Transverse colon (tissue), 4 donors: ENCODE measurements around the gene CRB2. TPM values are rescaled to one million over a fixed set of nuclear protein-coding genes. Genes with fewer than 3 reads are reported as not detected.
A peak's percentile ranks its signal among the peaks of the same experiment; 100 is the strongest.
"Not testable (repeated sequence)": the region's sequence is repeated elsewhere in the genome, so short reads cannot be mapped to it uniquely, and the experiment has no call there.

Source experiments
- DNase-seq: peaks from one replicate; pipeline ENCODE4 v3.0.0-alpha.2; 2019
- H3K27ac ChIP-seq, 4 donors: fragments of 200-600 bp; sonication (generic); 2 replicates each; pipeline ENCODE4 v1.5.1; 2016 to 2018; ENCODE audit warnings: inconsistent platforms in 4 of 4
- H3K27me3 ChIP-seq: fragments of 200-600 bp; sonication (generic); 2 replicates; pipeline ENCODE4 v1.5.1; 2017; ENCODE audit warnings: inconsistent platforms
- H3K36me3 ChIP-seq, 4 donors: fragments of 200-600 bp; sonication (generic); 2 replicates each; pipeline ENCODE4 v1.5.1; 2017 to 2019; ENCODE audit warnings: inconsistent platforms in 4 of 4
- H3K4me1 ChIP-seq, 4 donors: fragments of 200-600 bp; sonication (generic); 2 replicates each; pipeline ENCODE4 v1.5.1; 2017 to 2020; ENCODE audit warnings: inconsistent platforms in 4 of 4
- H3K4me3 ChIP-seq, 4 donors: fragments of 200-600 bp; sonication (generic); 1 replicate in 1 of 4; 2 replicates in 3 of 4; pipeline versions ENCODE4 v1.5.1 to v1.6.1; 2017 to 2019; ENCODE audit warnings: inconsistent platforms in 4 of 4
- H3K9me3 ChIP-seq, 2 donors: fragments of 200-600 bp; sonication (generic); 2 replicates each; pipeline ENCODE4 v1.5.1; 2017 to 2019; ENCODE audit warnings: inconsistent platforms in 2 of 2
- EP300 ChIP-seq: sonication (generic); formaldehyde crosslinking; IDR thresholded peaks from one replicate; pipeline ENCODE4 v1.6.1; 2017; ENCODE audit warnings: antibody characterized with exemption, low read depth
- POLR2A ChIP-seq: fragments of 450-650 bp; IDR thresholded peaks from one replicate; pipeline ENCODE4 v1.6.1; 2016; ENCODE audit warnings: antibody characterized with exemption, mild to moderate bottlenecking, moderate library complexity
- POLR2AphosphoS5 ChIP-seq, 3 donors: sonication (generic); formaldehyde crosslinking; IDR thresholded peaks; one replicate each; pipeline ENCODE4 v1.6.1; 2016; ENCODE audit warnings: antibody characterized with exemption in 3 of 3
- WGBS, 2 donors: methylation state at CpG; one replicate each; pipeline ENCODE4 v1.1.5; 2018; ENCODE audit warnings: low coverage in 1 of 2; 5-methylcytosine and 5-hydroxymethylcytosine counted together
- in situ Hi-C, 4 donors: fragments of 200-750 bp; cut with MboI; loops; one replicate each; pipeline versions ENCODE4 v1.15.0 to v1.15.1; 2017; ENCODE audit warnings: low sequenced_read_pairs in 3 of 4, low pct_ligation_motif_present in 1 of 4, low pct_unique_long_range_greater_than_20kb in 1 of 4
- intact Hi-C: fragments of 100-400 bp; cut with DNase I; formaldehyde crosslinking; loops from one replicate; pipeline ENCODE4 v1.15.1; 2023; ENCODE audit warnings: low total_unique reads
- total RNA-seq, 4 donors: library from RNA; depleted of rRNA; stranded (reverse); fragments of >200 nt; gene quantifications; one replicate each; pipeline ENCODE4 v1.1.0, GENCODE V29; 2016
- TF ChIP-seq, protein P1 (sequence below), 5 experiments: fragments of 200-600 bp in 3 of 5; fragments of 450-650 bp in 2 of 5; sonication (generic) in 3 of 5; IDR thresholded peaks; 1 replicate in 2 of 5; 2 replicates in 3 of 5; pipeline ENCODE4 v1.5.1; 2016 to 2017; ENCODE audit warnings: antibody characterized with exemption in 5 of 5, inconsistent platforms in 3 of 5, mild to moderate bottlenecking in 2 of 5, moderate library complexity in 1 of 5

CRB2 gene
- total RNA-seq, 4 donors from 2014 or later = 0.32 to 0.82 (median 0.75) TPM; not detected in 1

DNA sequence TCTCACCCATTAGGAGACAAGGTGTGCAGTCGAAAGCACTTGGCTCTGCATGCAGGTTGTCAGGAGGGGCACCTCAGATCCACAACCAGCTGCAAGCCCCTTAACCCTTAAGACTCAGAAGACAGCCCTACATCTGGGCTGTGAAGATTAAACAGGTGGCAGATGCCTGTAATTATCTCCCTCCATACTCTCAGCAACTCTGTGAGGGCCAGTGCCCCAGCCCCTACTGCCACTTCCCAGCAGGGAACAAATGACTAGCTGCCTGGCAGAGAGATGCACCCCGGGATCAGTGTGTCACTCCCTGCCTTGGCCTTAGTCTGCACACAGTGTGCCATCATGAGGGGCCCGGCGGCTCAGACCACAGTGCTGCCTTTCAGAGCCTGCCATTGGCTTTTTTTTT is 42.0 kb downstream of the CRB2 start:
- no peaks in the 10 kb centered on the region for H3K27me3 ChIP-seq
- TF ChIP-seq, protein P1, sequence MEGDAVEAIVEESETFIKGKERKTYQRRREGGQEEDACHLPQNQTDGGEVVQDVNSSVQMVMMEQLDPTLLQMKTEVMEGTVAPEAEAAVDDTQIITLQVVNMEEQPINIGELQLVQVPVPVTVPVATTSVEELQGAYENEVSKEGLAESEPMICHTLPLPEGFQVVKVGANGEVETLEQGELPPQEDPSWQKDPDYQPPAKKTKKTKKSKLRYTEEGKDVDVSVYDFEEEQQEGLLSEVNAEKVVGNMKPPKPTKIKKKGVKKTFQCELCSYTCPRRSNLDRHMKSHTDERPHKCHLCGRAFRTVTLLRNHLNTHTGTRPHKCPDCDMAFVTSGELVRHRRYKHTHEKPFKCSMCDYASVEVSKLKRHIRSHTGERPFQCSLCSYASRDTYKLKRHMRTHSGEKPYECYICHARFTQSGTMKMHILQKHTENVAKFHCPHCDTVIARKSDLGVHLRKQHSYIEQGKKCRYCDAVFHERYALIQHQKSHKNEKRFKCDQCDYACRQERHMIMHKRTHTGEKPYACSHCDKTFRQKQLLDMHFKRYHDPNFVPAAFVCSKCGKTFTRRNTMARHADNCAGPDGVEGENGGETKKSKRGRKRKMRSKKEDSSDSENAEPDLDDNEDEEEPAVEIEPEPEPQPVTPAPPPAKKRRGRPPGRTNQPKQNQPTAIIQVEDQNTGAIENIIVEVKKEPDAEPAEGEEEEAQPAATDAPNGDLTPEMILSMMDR (IDR thresholded peaks at IDR 0.05) = no peak
- TF ChIP-seq POLR2AphosphoS5 (IDR thresholded peaks at IDR 0.05) (no peak), EP300 (no peak), POLR2A (no peak)
- H3K36me3 ChIP-seq = no peaks in the 10 kb centered on the region
- H3K9me3 ChIP-seq = no peaks in the 10 kb centered on the region
- no peak overlapping the region for H3K27ac ChIP-seq
- no peaks in the 10 kb centered on the region for H3K4me1 ChIP-seq
- in situ Hi-C loops = no loop called here
- no peak overlapping the region for H3K4me3 ChIP-seq
- intact Hi-C loops = no loop called here
- WGBS, 2 donors = 86 to 91% methylated on average over 3 to 4 of the region's 4 CpGs
- DNase-seq = no peak

DNA sequence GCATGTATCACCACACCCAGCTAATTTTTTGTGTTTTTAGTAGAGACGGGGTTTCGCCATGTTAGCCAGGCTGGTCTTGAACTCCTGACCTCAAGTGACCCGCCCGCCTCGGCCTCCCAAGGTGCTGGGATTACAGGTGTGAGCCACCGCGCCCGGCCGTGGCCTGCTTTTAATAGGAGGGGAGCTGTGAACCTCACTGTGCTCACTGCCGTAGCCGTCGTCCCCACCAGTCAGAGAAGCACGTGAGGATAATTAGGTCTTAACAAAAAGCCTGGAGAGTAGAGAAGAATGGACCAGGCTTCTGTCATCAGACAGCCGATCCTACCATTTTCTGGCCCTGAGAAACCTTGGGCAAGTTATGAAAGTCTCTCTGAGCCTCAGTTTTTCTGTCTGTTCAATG is 42.9 kb downstream of the CRB2 start:
- H3K4me1 ChIP-seq, H3K9me3 ChIP-seq, intact Hi-C loops, in situ Hi-C loops, DNase-seq, H3K36me3 ChIP-seq, H3K27me3 ChIP-seq, H3K27ac ChIP-seq, H3K4me3 ChIP-seq: not testable (repeated sequence)
- WGBS, 2 donors = 94 to 100% methylated on average over 2 to 14 of the region's 14 CpGs

DNA sequence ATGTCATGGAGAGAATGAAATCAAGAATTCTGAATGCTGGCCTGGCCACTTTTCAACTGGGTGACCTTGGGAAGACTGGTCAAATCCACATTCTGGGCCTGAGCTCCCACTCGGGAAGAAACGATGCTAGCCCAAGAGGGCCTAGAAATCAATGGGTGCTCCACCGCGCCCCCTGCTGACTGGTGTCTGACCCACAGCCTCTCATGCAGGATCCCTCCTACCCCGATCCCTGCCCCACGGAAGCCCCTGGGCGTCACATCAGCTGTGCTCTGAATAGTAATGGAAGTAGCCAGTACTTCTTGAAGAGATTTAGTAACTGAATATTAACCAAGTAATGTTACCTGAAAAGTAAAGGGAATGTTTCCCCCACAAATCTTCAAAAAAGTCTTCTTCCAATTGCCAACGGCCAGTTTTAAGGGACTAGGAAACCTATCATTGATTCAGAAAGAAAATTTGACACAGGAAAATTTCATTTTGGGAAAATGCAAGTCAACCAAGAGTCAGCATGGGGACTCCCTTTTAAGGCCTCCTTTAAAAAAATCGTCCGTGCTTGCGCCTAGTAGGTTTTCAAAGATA is 43.9 kb downstream of the CRB2 start:
- Histone ChIP-seq H3K36me3 (no peaks in the 10 kb centered on the region), H3K27ac (no peak overlapping the region), H3K4me1 (no peaks in the 10 kb centered on the region), H3K9me3 (no peaks in the 10 kb centered on the region), H3K27me3 (no peaks in the 10 kb centered on the region), H3K4me3 (no peak overlapping the region)
- 84 to 94% methylated on average over 3 to 11 of the region's 11 CpGs for WGBS, 2 donors
- no peak for TF ChIP-seq EP300
- TF ChIP-seq, protein P1 (IDR thresholded peaks at IDR 0.05) = peak in 4 of 5 experiments; percentile 24 to 40 (median 27)
- no peak for TF ChIP-seq POLR2AphosphoS5 (IDR thresholded peaks at IDR 0.05)
- TF ChIP-seq POLR2A = no peak
- in situ Hi-C loops (loop anchor here in 3 of 4 donors (25.0 kb wide), 1 partner anchor 637 kb away; no protein-coding TSS in a partner anchor), intact Hi-C loops (no loop called here)
- DNase-seq = peak; percentile 18

DNA sequence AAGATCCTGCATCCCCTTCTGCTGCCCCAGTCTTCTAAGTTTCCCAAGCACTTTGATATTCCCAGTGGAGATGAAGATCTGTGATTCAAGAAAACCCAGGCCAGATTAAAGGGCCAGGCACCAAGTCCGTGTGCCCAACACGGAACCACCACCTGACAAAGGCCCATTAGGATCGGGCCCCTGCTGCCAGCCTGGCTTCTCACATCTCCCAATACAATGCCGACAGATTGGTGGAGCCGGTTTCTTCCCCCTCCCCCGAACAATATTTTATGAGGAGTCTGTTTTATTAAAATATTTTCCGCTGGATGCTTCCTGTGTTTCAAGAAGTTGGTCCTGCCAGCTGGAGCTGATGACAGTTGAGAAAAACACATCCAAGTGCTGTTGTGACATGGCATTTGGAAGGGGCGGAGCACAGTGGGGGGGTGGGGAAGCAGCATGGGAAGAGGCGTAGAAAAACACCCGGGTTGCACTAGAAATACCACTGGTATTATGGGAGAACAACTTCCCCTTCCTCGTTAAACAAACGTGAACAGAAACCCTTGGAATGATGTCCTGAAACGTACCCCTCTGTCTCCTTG is 45.0 kb downstream of the CRB2 start:
- DNase-seq = no peak
- no peak overlapping the region for H3K27ac ChIP-seq
- no peaks in the 10 kb centered on the region for H3K27me3 ChIP-seq
- no peaks in the 10 kb centered on the region for H3K9me3 ChIP-seq
- intact Hi-C loops = no loop called here
- TF ChIP-seq POLR2AphosphoS5 (IDR thresholded peaks at IDR 0.05) (no peak), POLR2A (no peak), EP300 (no peak)
- TF ChIP-seq, protein P1 (IDR thresholded peaks at IDR 0.05) = no peak
- 77 to 89% methylated on average over 6 to 13 of the region's 13 CpGs for WGBS, 2 donors
- H3K4me3 ChIP-seq = no peak overlapping the region
- no peaks in the 10 kb centered on the region for H3K36me3 ChIP-seq
- in situ Hi-C loops = loop anchor here in 3 of 4 donors (25.0 kb wide), 1 partner anchor 636 kb away; no protein-coding TSS in a partner anchor
- H3K4me1 ChIP-seq = no peaks in the 10 kb centered on the region
